ENCODE results near the gene CFAP126. TPM values are rescaled to one million over a fixed set of nuclear protein-coding genes. Genes with fewer than 3 reads are reported as not detected.

Gene CFAP126
- total and polyA plus RNA-seq, 2 of the 8 experiments (the other 6 are each of a cell fraction or from before 2014, with no cell fraction given): not detected

- WGBS, 2 experiments (ENCODE audit: extremely low coverage in 1 of 2, insufficient coverage in 1 of 2, insufficient read length in 1 of 2, insufficient replicate concordance in 2 of 2, low coverage in 1 of 2, low lambda C conversion rate in 2 of 2, missing lambda C conversion rate in 1 of 2): 95% methylated on average over 8 of the region's 8 CpGs; no CpG with 5 or more reads in 1 of the 2 experiments
Observed at GRCh38 chr1:161357073-161357472, 10.6 kb downstream of the CFAP126 start.

More at GRCh38 chr1:161357073-161357472, 10.6 kb downstream of the CFAP126 start:
- Histone ChIP-seq H2AK5ac (ENCODE audit: low read depth, low read length) (no peak overlapping the region), H4K20me1 (replicated peaks in 1 of 2; ENCODE audit: control insufficient read depth in 1 of 2, insufficient read depth in 2 of 2, low read length in 2 of 2) (no peaks in the 10 kb centered on the region), H3K4me2 (ENCODE audit: insufficient read depth in 1 of 2, low read depth in 2 of 2, low read length in 2 of 2) (no peak overlapping the region), H2BK120ac (replicated peaks; ENCODE audit: low read depth, low read length) (no peak overlapping the region), H3K27ac (ENCODE audit: low read depth, low read length) (no peak overlapping the region), H3K79me1 (ENCODE audit: low read depth, low read length) (no peaks in the 10 kb centered on the region), H2BK5ac (ENCODE audit: low read depth, low read length) (no peak overlapping the region), H3K9me3 (ENCODE audit: insufficient read depth in 2 of 2, low read depth in 1 of 2, low read length in 1 of 2) (no peaks in the 10 kb centered on the region), H3K79me2 (ENCODE audit: control insufficient read depth in 1 of 2, insufficient read depth in 2 of 2, low read length in 2 of 2) (0 out of 4 replicates have a peak, but pooled peaks cover 0 to 2% of the 10 kb centered on the region in 2 experiments), H3K36me3 (ENCODE audit: control insufficient read depth in 2 of 4, insufficient read depth in 4 of 4, low read length in 3 of 4) (no peaks in the 10 kb centered on the region; a peak in 2 of 8 replicates), H3K18ac (ENCODE audit: extremely low read depth, low read length) (no peak overlapping the region), H3K4ac (replicated peaks; ENCODE audit: insufficient read length, low read depth, low read length) (no peak overlapping the region), H3K4me3 (ENCODE audit: extremely low read depth in 1 of 4, insufficient read depth in 2 of 4, low read depth in 3 of 4, low read length in 4 of 4) (no peak overlapping the region), H3K9ac (replicated peaks in 1 of 4; ENCODE audit: extremely low read depth in 1 of 4, low read depth in 3 of 4, low read length in 3 of 4) (no peak overlapping the region), H2AFZ (ENCODE audit: low read length) (no peak overlapping the region), H4K91ac (replicated peaks; ENCODE audit: insufficient read length, low read length) (no peak overlapping the region), H3K23me2 (ENCODE audit: low read depth, low read length) (no peaks in the 10 kb centered on the region), H2BK12ac (ENCODE audit: low read depth, low read length) (no peak overlapping the region), H3K4me1 (replicated peaks in 1 of 4; ENCODE audit: control insufficient read depth in 3 of 4, insufficient read depth in 4 of 4, low read length in 3 of 4) (no peaks in the 10 kb centered on the region), H2BK15ac (ENCODE audit: low read length) (no peak overlapping the region), H3K14ac (ENCODE audit: insufficient read length) (no peak overlapping the region), H3K27me3 (replicated peaks in 1 of 4; ENCODE audit: control insufficient read depth in 3 of 4, extremely low read depth in 1 of 4, insufficient read depth in 3 of 4, low read length in 3 of 4) (no peaks in the 10 kb centered on the region), H3K56ac (replicated peaks; ENCODE audit: insufficient read length, low read depth, low read length) (no peak overlapping the region), H4K8ac (ENCODE audit: extremely low read depth, insufficient read depth, low read length) (no peak overlapping the region), H4K5ac (ENCODE audit: insufficient read length, low read depth, low read length) (no peak overlapping the region), H2BK20ac (ENCODE audit: low read length) (no peak overlapping the region), H3K23ac (ENCODE audit: insufficient read length) (no peak overlapping the region)
- no peak for FAIRE-seq
- no peak for DNase-seq (ENCODE audit: low read depth in 1 of 2, low spot score in 2 of 2)
- TF ChIP-seq POU5F1 (IDR thresholded peaks at IDR 0.05; ENCODE audit: low read depth, low read length) (no peak), EGR1 (IDR thresholded peaks at IDR 0.05; ENCODE audit: borderline replicate concordance, low read depth, low read length) (no peak), ASH2L (IDR thresholded peaks at IDR 0.05; ENCODE audit: low read length) (no peak), RBBP5 (IDR thresholded peaks at IDR 0.05; ENCODE audit: borderline replicate concordance, low read depth, low read length) (no peak), SIRT6 (IDR thresholded peaks at IDR 0.05; ENCODE audit: low read length) (no peak), HDAC2 (IDR thresholded peaks at IDR 0.05; ENCODE audit: borderline replicate concordance in 1 of 2, low read depth in 2 of 2, low read length in 2 of 2) (no peak), SP4 (IDR thresholded peaks at IDR 0.05; ENCODE audit: low read length) (no peak), SIX5 (IDR thresholded peaks at IDR 0.05; ENCODE audit: low read depth, low read length) (no peak)
- POLR2A ChIA-PET (ENCODE audit: partially characterized antibody): interaction anchor here (0.8 to 1.1 kb wide), 2 partner anchors 15 to 42 kb away, joined by 3 to 4 read pairs; no protein-coding TSS in a partner anchor
- CTCF ChIA-PET (ENCODE audit: partially characterized antibody): interaction anchor here (1.1 to 2.2 kb wide), 4 partner anchors 8 to 146 kb away, joined by 3 to 10 read pairs (median 4); no protein-coding TSS in a partner anchor

All from H1 (cell line).